HG03520 (cell line): Measurements from ENCODE around the gene ELAVL2.

Experiments
- ATAC-seq: cut with Tn5 transposase; IDR thresholded peaks from one replicate; pipeline ENCODE4 v1.9.1; 2021; ENCODE audit warnings: mild to moderate bottlenecking, moderate library complexity; ENCODE audit not compliant: unreplicated experiment

Gene ELAVL2

DNA sequence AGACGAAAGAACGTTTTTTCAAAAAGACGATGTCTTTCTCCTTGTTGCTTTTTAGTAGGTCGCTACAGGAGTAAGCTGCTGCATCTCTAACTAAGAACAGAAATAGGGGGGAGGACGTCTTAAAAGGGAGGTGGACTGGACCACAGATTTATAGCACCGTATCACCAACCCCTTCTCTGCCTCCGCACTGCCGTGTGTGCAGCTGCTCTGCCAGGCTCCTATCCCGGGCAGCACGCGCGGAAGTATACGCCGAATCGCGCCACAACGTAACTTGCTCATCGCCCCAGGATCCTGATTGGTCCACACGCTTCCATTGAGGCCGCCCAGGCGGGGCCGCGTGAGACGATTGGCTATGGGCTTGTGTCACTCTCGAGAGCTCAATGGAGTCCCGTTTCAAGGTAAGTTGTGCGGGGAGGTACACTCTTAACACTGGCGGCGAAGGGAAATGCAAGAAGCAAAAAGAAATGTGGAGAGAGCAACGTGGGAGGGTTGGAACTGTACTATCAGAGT is at the start of gene ELAVL2:
TSS of gene ELAVL2 (minus strand) at position 121 of the 510 bp plus-strand sequence. CDS start 64,006 bp downstream, outside the sequence.
- ATAC-seq, result no peak

DNA sequence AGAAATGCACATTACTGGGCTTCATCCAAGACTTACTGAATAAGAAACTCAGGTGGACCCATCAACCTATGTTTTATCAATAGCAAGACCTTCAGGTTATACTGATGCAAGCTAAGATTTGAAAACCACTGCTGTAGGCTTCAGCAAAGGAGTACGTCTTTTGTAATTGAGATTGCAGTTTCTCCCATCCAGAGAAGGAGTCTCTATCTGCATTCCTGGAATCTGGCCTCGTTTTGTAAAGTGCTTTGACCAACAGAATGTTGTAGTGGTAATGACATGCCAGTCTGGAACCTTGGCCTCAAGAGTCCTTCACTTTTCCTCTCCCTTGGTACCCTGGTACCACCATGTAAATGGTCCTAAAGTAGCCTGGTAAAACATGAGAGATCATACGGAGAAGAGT is 32.2 kb upstream of the ELAVL2 start:
- ATAC-seq, result no peak

DNA sequence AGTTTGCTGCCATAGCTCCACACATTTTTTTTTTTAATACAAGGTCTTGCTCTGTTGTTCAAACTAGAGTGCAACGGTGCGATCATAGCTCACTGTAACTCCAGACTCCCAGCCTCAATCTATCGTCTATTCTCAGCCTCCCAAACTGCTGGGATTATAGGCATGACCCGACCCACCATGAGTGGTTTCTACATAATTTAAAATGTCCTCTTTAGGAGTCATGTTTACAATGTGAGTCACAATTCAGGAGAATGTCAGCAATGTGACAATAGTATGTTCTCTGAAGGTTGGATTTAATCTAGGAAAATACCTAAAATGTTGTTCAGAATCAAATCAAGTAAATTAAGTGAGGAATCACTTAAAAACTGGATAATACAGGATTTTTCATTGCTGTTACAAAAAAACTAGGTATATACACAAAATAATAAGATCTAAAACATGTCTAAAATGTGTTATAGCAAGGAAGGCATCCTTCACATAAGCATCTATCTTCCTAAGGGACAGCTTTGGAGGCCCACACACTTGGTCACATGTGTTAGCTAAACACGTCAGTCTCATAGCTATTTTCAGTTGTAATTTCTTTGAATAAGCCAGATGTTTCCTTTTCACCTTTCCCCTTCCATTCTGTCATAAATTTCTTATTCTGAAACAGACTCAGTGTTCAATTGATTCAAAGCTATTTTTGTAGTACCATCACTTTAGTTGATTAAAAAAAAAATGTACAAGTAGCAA is 30.0 kb upstream of the ELAVL2 start:
- ATAC-seq, result no peak

DNA sequence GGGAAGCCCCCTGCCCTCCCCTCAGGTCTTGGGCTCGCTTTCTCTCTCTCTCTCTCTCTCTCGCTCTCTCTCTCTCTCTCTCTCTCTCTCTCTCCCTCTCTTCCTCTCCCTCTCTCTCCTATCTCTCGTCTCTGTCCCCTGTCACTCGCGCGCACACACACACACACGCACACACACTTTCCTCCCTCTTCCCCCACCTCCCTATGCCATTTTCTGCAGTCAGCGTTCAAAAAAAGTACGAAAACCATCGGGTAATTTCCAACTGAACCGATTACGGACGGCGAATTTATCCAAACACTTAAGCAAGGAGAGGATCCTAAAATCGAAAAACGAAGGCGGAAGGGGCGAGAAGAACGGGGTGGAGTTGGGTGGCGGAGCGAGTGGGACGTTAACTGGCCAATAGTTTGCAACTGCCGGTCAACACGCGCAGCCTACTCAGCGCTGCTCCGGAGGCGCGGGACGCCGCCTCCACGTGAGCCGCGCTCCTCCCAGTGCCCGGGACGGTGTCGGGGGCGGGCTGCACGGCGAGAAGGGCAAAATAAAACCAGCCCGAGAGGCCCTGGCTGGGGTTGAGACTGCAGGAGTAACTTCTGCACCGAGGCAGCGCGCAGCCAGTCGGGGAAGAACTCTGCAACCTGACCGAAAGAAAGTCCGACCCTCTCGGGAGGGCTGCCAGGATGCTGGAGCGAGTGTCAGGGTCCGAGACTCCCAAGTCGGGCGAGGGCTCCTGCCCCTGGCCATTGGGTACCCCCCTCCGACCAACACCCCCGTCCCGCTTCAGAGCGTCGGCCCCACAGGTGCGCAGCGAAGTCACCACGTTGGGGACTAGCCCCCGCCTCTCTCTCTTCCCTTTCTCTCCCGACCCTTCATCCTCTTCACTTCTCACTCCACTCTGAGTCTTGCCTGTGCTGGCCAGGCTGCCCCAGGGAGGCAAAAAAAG is 24.9 kb upstream of the ELAVL2 start:
- no peak for ATAC-seq

DNA sequence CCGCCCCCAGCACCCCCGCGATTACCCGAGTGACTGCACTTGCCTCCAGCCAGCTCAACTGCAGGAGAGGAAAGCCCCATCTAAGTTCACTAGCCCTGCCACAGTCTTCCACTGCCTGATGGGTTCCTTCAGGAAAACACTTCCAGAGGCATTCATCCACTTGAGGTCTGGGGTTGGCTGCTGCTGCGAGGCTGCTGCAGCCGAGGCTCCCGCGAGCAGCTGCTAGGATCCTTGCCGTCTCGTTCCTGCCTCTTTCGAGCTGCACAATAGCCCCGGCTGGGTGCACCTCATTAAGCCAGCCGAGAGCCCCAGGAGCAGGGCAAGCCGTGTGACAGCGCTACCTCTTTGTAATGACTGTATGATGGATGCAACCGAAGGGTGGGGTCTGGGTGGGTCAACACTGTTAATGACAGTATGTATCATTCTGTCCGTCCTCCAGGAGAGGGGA is 24.2 kb upstream of the ELAVL2 start:
- ATAC-seq, result no peak

DNA sequence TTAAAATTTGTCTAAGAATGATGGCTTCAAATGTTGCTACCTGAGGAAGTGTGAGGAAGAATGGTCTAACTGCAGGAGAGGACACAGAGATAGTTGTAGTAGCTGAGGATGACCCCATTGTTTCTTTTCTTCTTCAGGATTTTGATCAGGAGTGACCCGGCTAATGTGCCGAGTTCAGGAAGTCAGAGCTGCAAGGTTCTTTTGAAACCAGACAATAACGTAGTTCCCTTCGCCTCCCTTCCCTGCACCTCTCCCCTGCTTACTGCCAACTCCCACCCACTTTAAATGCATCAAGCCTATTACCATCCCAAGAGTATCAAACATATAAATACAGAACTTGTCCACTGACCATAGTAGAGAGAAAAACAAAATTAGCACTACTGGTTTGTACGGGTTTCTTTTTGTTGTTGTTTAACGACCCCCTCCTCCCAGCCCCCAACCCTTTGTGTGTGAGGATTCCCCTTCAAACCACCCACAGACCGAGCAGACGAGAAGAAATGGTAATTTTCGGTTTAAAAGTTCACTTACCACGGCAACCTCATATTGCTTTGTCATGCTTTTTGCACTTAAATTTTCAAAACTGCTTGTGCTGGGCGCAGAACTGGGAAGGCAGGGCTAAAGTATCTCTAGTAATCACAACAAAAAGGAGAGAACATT is 23.5 kb upstream of the ELAVL2 start:
- ATAC-seq, result no peak

DNA sequence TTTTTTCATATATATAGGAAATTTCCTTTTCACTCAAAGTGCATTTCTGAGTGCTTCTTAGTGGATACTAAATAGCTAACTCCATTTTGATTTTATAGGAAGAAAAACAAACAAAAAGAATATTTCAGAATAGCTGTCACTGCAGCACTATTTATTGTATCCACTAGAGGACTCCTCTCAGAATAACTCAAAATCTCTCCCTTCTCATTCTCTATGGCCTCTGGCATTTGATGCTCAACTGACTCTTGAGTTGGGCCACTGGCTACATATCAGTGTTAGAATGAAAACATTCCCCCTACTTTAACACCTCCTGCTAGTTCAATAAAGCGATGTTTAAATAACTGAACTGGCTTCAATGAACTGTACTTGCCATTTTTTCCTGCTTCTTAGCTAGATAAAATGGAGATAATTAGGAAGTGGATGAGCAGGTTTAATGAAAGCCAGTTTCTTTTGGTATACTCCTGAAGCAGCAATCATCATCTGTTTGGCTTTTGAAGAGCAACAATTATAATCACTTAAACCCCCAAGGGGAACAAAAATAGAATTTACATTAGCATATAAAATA is 16.6 kb upstream of the ELAVL2 start:
- no peak for ATAC-seq

DNA sequence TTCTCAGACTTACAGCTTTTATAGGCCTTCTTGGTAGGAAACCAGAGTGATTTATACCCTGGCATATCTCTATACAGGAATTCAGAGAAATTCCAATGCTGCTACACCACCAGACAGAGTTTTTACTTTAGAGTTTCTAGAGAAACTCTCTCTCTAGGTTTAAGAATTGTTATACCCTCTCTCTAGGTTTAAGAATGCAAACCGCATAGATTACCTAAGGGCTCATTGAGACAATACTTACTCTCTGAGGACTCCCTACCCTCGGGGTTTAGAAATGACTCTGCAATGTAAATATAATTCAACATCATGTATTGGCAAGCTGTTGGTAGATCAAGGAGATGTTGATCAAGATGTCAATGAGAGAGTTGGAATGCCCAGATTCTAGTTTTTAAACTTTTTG is 15.3 kb upstream of the ELAVL2 start:
- ATAC-seq, result no peak

DNA sequence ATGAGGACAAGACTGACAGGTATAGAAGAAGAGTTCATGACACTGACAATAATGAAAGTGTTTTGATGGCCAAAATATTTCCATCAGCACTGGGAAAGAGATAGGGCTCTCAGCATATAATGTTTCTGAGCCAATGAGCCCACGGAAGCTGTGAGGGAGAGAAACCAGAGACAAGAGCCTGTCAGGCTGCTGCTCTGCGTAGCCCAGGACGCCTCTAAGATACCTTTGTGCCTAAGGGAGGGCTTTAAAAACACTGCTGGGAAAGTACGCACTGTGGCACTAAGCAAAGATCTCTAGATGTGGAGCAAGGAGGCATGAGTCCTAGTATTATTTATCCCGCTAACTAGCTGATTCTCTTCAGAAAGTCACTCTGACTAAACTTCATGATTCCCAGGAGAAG is 11.0 kb upstream of the ELAVL2 start:
- ATAC-seq, result no peak

DNA sequence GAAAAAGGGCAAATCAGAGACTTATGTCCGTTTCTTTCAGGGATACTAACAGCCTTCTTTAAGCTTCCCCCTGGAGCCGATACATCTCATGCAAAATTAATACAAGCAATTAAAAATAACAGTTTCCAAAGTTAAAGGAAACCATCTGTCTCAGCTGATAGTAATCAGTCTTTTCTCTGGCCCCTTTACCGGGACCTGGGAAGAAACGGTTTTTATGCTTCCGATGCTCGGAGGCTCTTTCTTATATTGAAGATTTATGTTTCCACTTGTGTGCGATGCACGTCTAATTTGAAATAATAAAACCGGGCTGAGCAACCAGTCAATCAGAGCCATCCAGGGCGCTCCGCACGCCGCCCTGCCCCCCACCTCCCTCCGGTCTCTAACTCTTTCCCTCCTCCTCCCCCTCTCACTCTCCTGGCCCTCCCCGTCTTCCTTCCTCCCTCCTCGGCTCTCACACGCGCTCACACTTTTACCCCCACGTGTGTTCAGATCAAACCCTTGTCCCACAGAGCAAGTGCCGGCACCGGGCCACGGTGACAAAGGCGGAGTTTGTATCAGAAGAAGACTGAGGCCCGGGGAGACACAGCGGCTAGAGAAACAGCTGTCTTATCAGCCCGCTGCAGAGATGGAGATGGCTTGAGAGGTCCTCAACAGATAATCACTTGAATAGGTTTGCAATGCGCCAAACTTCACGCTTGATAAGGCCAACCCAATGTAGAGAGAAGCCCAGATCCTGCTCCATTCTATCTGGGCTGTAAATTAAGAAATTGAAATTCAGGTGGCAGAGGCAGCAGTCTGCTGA is 5.1 kb upstream of the ELAVL2 start:
- ATAC-seq, result no peak

DNA sequence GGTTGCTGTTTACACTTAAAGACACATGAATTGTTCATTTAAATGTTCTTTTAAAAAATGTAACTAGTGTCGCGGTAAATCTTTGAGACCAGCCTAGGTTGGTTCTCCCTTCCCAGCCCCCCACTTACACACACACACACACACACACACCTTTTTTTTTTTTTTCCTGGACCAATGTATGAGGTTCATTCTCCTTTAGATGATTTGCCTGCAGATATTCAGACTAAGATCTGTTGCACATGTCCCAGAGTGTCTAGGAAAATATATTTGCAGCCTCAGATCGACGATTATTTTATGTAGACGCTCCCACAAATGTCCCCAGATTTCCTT is 4.4 kb upstream of the ELAVL2 start:
- no peak for ATAC-seq

DNA sequence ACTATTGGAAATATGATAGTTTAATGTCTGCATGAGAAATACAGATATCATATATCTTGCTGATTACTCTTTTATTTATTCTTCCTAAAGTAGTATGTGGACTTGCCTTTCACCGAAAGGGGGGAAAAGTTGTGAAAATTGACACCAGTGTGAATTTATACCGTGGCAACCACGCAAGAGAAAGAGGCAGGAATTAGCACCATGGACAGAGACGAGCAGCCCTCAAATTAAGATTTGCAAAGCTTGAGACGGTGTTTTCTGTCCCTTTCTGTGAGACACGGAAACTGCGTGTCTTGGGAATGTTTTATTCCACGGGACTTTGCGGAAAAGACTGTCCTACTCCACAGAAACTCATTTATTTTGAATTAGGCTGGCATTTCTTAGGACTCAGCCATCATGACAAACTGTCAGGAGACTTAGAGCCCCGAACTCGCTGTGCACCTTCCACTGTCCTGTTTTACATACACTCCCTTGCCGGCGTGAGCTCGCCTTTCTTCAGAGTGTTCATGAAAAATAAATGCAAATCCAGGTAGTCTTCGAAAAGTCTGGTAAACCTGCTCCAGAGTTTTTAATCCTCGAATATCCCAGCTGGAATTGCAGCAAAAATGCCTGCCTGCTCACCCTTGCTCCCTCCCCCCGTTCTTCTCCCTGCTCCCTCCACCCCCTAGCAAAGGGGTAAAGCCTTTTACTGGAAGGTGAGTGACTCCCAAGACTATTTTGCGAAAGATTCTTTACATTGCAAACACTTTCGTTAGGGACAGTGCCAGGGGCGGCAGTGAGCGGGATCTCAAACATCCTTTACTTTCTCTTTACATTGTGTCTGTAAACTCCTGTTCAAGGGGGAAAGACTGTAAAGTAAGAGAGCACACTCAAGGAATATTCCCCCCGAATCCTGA is 3.8 kb upstream of the ELAVL2 start:
- ATAC-seq, result no peak

DNA sequence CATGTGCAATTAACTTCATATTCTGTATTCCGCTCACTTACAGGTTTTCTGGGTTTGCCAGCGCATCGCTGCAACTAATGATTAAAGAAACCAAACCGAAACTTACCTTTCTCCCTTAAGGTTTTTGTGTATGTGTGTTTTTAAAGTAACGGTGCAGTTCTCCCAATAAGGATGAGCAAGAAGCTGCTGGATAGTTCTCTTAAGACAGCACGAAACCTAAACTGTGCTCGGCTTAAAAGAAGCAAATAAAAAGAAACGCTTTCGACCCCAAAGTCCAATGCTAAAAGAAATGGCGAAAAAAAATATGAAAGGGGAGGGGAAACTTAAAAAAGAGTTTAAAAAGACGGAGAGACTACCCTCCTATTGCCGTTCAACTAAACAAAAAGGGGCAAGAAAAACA is 340 bp downstream of the ELAVL2 start:
- ATAC-seq, result no peak

DNA sequence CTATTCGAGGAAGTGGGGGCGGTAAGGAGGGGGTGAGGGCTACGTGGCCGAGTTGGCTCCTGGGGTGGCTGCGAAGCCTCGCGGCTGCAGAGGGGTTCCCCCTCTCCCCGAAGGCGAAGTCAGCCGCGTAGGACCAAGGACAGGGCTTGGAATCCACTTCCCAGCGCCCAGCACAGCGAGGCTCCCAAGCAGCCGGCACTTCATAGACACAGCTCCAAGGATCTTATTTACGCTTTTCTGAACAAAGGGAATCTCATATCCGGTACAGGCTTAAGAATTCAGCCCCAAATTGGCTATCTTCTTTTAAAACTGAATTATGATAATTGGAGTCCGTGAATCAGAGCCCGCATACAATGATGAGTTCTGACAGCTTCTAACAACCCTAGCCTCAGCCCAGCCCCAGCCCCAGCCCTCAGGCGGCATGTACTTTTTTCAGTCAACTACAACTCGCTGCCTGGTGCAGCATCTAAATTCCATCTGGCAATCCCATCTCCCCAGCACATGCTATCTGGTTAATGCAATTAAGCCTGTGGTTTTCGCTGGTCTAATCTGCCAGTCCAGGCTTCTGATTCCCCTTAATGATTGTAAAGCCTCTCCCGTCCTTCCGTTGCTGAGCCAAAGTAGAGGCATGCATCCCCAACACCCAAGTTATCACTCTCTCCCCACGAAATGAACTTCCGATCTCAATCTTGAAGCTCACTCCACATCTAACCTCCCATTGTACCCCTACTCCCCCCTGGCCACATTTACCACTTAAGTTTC is 1.0 kb downstream of the ELAVL2 start:
- ATAC-seq, result no peak

DNA sequence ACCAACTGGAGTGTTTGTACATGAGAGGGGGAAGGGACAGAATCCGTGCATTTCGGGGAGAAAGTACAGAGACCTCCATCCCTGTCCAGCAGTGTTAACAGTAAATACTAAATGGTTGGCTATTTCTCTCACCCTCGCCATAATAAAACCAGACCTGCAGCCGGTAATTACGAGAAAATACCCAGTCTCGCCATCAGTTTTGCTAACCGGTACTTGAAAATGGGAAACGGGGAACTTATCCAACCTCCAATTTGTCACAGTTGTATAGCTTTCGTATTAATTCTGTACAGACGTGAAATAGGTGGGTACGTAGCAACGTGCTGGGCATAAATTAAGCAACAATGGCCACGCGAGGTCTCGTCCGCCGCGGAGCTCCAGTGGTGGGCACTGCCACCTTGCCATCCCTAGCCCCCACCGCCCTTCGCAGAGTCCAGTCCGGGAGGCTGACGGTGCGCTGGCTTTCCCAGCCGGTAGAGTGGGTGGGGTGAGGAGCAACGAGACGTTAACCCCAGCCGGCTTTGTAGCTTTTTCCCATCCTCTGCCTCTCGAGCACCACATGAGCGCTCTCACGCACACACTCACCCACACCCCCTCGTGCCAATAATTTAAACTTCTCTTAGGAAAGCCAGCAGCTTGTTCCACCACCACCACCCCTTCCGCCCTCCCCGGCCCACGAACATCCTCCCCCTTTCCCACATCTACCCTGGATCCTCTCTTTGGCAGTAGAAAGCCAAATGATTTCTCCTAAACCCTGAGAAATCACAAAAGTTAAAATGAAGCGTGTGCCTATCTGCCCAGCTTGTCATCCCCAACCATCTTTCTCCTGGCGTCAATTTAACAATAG is 1.8 kb downstream of the ELAVL2 start:
- ATAC-seq, result no peak

DNA sequence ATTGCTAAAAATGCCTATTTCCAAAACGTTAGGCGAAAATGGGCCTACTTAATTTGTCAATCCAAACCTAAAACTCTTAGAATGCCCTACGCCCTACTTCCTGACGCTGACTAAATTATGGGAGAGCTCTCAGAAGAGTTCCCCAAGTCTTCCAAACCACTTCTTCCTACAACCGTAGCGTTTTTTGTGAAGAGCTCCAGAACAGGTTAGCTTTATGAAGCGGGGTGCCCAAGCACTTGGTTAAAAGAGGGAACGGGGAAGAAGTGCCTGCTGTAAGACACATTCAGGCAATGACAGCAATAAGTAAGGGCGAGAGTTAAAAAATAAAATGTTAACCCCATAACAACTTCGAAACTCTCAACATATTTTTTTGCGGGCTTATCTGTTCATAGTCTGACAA is 2.8 kb downstream of the ELAVL2 start:
- no peak for ATAC-seq

DNA sequence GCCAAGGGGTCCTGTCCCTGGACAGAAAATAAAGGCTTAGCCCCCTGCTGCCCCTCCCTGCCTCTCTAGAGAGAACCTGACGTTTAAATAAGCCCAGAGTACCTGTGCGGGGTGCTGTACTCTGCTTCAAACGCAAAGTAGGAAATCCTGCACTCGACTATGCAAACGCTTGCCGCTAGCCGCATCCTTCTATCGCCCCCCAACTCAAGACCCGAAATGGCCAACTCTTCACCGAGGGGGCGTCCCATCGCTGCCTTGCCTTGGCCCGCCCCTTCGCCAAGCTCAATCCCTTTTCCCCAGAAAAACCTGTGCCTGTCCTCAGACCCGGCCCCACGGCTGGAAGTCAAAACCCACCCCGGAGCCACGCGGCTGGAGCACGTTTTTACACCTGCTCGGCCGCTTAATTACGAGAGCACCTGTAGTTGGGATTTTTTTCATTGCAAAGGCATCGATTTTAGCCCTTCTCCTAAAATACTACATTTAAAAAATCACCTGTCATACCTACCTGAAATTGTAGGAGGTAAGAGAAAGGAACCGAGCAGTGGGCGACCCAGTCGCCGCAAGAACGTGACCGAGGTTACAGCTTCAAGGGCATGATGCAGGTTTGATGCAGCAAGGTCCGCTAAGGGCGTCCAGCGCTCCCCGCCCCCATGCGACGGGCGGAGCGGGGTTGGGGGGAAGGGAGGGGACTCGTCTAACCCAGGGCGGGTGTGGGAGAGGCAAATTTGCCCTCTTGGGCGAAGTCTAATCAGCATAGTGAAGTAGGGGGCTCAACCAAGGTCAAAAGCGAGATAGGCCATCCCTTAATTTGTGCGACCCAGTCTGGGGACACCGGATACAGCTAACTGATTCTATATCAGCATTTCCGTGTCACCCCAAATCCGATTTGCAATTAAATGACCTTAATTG is 3.5 kb downstream of the ELAVL2 start:
- no peak for ATAC-seq
